Subcutaneous adipose tissue (tissue), 4 donors: ENCODE measurements around the gene NFATC1. TPM values are rescaled to one million over a fixed set of nuclear protein-coding genes. Genes with fewer than 3 reads are reported as not detected.

Experiments used
- total RNA-seq, 4 donors: library from RNA; depleted of rRNA; stranded (reverse); fragments of >200 nt; gene quantifications; one replicate each; pipeline ENCODE4 v1.1.0, GENCODE V29; 2016
- TF ChIP-seq, protein P1 (sequence below): fragments of 450-650 bp; IDR thresholded peaks from one replicate; pipeline ENCODE4 v1.5.1; 2016; ENCODE audit warnings: low read depth, mild to moderate bottlenecking, control low read depth, antibody characterized with exemption, moderate library complexity

NFATC1 gene
- total RNA-seq, 4 donors from 2014 or later = 9.8 to 17.2 (median 11.5) TPM

DNA sequence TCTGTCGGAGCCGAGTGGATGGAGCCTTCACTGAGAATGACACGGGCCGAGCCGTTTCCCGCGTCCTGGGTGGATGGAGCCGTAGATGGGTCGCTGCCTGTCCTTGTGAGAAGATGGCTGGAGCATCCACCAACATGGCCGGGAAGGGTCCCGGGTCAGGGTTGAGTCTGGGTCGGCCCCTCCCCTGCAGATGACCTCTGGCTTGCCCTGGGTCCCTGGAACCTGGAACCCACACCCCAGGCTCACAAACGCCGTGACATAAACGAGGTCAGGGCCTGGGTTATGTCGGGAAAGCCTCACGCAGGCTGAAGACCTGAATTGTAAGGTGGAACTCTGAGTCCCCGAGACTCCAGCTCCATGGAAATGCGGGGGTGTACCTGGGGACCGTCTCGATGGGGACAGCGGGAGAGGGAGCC lies 94.9 kb downstream of the NFATC1 start:
- TF ChIP-seq, protein P1, sequence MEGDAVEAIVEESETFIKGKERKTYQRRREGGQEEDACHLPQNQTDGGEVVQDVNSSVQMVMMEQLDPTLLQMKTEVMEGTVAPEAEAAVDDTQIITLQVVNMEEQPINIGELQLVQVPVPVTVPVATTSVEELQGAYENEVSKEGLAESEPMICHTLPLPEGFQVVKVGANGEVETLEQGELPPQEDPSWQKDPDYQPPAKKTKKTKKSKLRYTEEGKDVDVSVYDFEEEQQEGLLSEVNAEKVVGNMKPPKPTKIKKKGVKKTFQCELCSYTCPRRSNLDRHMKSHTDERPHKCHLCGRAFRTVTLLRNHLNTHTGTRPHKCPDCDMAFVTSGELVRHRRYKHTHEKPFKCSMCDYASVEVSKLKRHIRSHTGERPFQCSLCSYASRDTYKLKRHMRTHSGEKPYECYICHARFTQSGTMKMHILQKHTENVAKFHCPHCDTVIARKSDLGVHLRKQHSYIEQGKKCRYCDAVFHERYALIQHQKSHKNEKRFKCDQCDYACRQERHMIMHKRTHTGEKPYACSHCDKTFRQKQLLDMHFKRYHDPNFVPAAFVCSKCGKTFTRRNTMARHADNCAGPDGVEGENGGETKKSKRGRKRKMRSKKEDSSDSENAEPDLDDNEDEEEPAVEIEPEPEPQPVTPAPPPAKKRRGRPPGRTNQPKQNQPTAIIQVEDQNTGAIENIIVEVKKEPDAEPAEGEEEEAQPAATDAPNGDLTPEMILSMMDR = no peak

DNA sequence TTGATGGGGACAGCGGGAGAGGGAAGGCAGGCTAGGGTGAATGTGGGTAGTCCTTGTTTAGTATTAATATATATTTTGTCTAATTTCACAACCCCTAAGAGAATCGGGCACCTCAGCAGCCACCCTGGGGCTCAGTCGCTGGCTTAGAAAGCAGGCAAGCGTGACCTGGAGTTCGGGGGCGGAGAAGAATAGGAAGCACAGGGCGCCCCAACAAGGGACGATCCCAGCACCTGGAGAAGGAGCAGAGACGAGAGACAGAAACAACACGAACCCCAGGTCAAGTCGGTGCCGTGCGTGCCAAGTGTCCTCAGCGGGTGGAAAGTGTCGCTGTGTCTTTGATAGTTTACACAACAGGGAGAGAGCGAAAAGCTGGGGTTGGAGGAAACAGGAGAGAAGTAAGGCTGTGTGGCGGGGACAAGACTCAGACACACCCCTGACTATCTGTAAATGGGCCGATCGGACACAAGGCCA lies 95.4 kb downstream of the NFATC1 start:
- TF ChIP-seq, protein P1 = no peak

DNA sequence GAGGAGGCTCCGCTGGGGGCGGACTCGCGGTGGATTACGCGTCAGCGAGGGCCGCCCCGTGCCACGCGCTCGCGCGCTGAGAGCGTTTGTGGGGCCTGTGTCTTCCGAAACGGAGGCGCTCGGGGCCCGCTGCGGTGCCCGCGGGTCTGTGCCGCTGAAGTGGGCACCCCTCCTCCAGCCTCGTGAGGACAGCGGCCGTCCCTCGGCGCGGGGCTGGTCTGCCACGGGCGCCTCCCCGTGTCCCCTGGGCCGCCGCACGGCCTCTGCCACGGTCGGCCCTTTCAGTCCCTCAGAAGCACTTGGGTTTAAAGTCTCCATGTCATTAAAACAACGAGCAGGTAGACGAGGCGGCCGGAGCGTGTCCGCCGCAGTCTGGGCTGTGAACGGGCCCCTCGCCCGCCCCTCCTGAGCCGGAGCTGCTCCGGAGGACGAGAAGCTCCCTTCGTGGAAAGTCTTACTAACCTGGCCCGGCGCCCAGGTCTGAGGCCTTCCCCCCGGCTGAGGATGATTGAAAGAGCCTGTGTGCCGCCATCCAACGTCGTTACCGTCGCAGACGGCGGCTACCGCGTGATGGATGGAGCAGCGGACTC lies 97.6 kb downstream of the NFATC1 start:
- TF ChIP-seq, protein P1 = no peak

- TF ChIP-seq, protein P1 = no peak
Measured at GRCh38 chr18:79493801-79494211, 98.1 kb downstream of the NFATC1 start.

DNA sequence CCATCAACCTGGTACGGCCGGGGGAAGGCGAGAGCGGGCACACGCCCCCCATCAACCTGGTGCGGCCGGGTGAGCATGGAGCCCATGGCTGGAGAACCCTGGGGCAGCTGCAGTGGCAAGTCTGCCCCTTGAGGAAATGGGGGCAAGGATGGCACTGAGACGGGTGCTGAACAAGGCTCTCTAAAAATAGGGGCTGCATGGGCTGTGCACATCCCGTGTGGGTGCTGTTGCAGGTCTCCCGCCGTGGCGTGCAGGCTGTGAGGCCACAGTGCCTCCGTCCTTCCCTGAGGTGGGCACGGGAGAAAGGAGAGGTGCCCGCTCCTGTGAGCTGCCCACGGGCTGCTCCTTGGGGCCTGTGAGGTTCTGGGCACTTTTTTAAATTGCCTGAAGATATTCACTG lies 99.2 kb downstream of the NFATC1 start:
- TF ChIP-seq, protein P1 = no peak

- TF ChIP-seq, protein P1 = no peak
Measured at GRCh38 chr18:79495591-79496071, 99.9 kb downstream of the NFATC1 start.

GRCh38 chr18:79496237-79496977 lies 100.7 kb downstream of the NFATC1 start:
- TF ChIP-seq, protein P1 = no peak
